Omental fat pad (tissue), 4 donors: ENCODE data around the gene KAT14. TPM values are rescaled to one million over a fixed set of nuclear protein-coding genes. Genes with fewer than 3 reads are reported as not detected.
"Not testable (repeated sequence)": the region's sequence is repeated elsewhere in the genome, so short reads cannot be mapped to it uniquely, and the experiment has no call there.

Experiments used
- ATAC-seq: fragments of 150-250 bp; one replicate; pipeline ENCODE4 v1.9.1; 2016; ENCODE audit warnings: mild to moderate bottlenecking, moderate library complexity; ENCODE audit not compliant: low FRiP score
- DNase-seq: peaks from one replicate; pipeline ENCODE4 v3.0.0-alpha.2; 2019; ENCODE audit warnings: low spot score
- CTCF ChIP-seq, 3 donors: fragments of 450-650 bp; IDR thresholded peaks; one replicate each; pipeline ENCODE4 v1.5.1; 2016 to 2017; ENCODE audit warnings: antibody characterized with exemption in 3 of 3, mild to moderate bottlenecking in 3 of 3, moderate library complexity in 2 of 3
- total RNA-seq, 4 donors: library from RNA; depleted of rRNA; stranded (reverse); fragments of >200 nt; gene quantifications; one replicate each; pipeline ENCODE4 v1.1.0, GENCODE V29; 2016

KAT14 gene
- total RNA-seq, 4 donors from 2014 or later = 5.5 to 11.9 (median 9.4) TPM

- no peak for ATAC-seq
- TF ChIP-seq CTCF (IDR thresholded peaks at IDR 0.05) = no peak
- no peak for DNase-seq
These were observed 26.7 kb downstream of the KAT14 start for GRCh38 chr20:18164356-18164755.

DNA sequence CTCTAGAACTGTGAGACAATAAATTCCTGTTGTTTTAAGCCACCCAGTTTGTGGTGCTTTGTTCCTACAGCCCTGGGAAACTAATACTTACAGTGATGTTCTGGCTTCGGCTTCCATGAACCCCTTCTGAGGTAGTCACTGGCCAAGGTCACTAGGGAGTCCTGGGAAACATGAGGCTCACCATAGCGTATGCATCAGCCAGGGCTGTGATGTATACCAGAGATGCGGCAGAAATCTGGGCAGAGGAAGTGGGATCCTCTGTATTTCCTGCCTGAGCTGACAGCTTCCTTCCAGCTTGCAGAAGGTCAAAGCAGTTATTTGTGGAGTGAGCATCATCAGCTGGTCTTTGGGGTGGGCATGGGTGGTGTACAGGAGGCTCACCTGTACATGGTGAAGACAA lies 27.9 kb downstream of the KAT14 start:
- ATAC-seq (no peak), DNase-seq (no peak)
- no peak for TF ChIP-seq CTCF (IDR thresholded peaks at IDR 0.05)

DNA sequence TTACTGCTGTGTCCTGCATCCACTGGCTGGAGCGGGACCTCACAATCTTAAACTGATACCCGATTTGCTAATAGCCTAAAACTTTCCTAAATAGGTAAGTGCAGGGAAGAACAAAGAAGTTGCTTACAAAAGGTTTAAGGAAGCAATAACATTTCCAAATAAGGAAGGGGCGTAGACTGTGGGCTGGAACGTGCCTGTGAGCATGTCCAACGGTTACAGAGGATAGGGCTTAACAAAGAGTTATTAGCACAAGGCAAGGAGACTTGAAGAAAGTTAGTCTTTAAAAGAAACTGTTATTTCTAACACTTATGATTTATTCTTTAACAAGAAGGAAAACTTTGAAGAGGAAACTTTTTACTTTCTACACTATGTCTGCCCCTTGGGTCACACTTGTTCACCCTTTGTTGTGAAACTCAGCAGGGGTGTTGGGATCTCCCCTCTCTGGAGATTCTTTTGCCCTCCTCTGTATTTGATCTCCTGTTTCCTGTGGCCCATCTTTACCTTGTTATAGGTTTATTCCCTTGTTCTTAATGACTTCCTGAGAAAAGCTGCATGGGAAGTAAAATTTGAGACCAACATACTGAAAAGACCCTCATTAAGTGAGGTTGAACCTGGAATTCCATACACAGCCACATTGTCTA lies 28.7 kb downstream of the KAT14 start:
- ATAC-seq (no peak), DNase-seq (no peak)
- no peak for TF ChIP-seq CTCF (IDR thresholded peaks at IDR 0.05)

GRCh38 chr20:18166950-18167349 lies 29.3 kb downstream of the KAT14 start:
- no peak for ATAC-seq
- DNase-seq = no peak

DNA sequence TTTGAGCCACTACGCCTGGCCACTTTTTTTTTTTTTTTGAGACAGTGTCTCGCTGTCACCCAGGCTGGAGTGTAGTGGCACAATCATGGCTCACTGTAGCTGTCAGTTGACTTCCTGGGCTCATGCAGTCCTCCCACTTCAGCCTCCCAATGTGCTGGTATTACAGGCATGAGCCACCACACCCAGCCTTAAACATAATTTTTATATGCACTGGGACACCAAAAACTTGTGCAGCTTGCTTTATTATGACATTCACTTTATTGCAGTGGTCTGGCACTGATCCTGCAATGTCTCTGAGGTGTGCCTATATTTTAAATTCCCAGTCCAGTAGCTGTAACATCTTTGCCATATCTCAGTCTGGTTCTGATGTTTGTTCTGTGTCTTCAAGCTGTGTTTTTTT lies 34.7 kb downstream of the KAT14 start:
- no peak for DNase-seq
- ATAC-seq = no peak
- no peak for TF ChIP-seq CTCF (IDR thresholded peaks at IDR 0.05)

More at GRCh38 chr20:18166950-18167349, 29.3 kb downstream of the KAT14 start:
- TF ChIP-seq CTCF (IDR thresholded peaks at IDR 0.05) = no peak

GRCh38 chr20:18174906-18175683 lies 37.4 kb downstream of the KAT14 start:
- TF ChIP-seq CTCF (IDR thresholded peaks at IDR 0.05) = no peak
- ATAC-seq (no peak), DNase-seq (no peak)

DNA sequence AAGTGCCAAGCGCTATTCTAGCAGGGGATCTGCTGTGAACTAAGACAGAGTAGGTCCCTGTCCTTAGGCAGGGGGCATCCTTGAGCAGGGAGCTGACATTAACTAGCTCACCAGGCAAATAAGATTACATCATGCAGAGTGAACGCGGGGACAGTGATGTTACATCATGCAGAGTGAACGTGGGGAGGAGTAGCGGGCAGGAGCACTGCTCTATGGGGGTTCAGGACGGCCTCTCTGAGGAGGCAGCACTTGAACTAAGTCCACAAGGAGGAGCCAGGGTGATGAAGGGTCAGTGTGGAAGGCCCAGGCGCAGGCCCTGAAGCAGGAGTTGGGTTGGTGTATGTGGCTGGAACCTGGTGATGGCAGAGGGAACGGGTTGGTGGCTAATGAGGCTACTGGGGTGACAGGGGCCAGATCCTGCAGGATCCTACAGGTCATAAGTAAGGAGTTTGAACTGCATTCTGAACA lies 38.7 kb downstream of the KAT14 start:
- ATAC-seq (no peak), DNase-seq (no peak)

GRCh38 chr20:18180366-18180765 lies 42.7 kb downstream of the KAT14 start:
- DNase-seq, ATAC-seq: not testable (repeated sequence)

More for the DNA sequence above, 38.7 kb downstream of the KAT14 start:
- TF ChIP-seq CTCF (IDR thresholded peaks at IDR 0.05) = no peak
